Body of pancreas (tissue), 4 donors: ENCODE results near the gene MKX. TPM values are rescaled to one million over a fixed set of nuclear protein-coding genes. Genes with fewer than 3 reads are reported as not detected.

ENCODE experiments used
- ATAC-seq: fragments of 150-250 bp; one replicate; pipeline ENCODE4 v1.9.1; 2016
- DNase-seq, 4 donors: peaks; one replicate each; pipeline ENCODE4 v3.0.0-alpha.2; 2019
- H3K27ac ChIP-seq, 4 donors: fragments of 200-600 bp; sonication (generic); 1 replicate in 3 of 4; 2 replicates in 1 of 4; pipeline versions ENCODE4 v1.5.1 to v1.6.1; 2016 to 2019; ENCODE audit warnings: mild to moderate bottlenecking in 1 of 4, mixed read lengths in 1 of 4, moderate library complexity in 1 of 4
- H3K27me3 ChIP-seq, 2 donors: fragments of 200-600 bp; sonication (generic); one replicate each; pipeline ENCODE4 v1.6.0; 2016; ENCODE audit warnings: mild to moderate bottlenecking in 1 of 2
- H3K36me3 ChIP-seq, 2 donors: fragments of 200-600 bp; sonication (generic); replicated peaks in 1 of 2; 2 replicates each; pipeline ENCODE4 v1.5.1; 2016; ENCODE audit warnings: low read depth in 2 of 2; ENCODE audit not compliant: insufficient read depth in 1 of 2
- H3K4me1 ChIP-seq: fragments of 200-600 bp; sonication (generic); one replicate; pipeline ENCODE4 v1.6.0; 2016
- H3K4me3 ChIP-seq, 2 donors: fragments of 200-600 bp; sonication (generic); 1 replicate in 1 of 2; 2 replicates in 1 of 2; pipeline ENCODE4 v1.5.1; 2016 to 2019
- H3K9me3 ChIP-seq, 3 donors: fragments of 200-600 bp; sonication (generic); 1 replicate in 2 of 3; 2 replicates in 1 of 3; pipeline ENCODE4 v1.5.1; 2016
- POLR2A ChIP-seq, 3 donors: fragments of 450-650 bp; IDR thresholded peaks; one replicate each; pipeline ENCODE4 v1.6.1; 2016; ENCODE audit warnings: antibody characterized with exemption in 3 of 3, mild to moderate bottlenecking in 2 of 3
- WGBS, 2 donors: methylation state at CpG; one replicate each; pipeline ENCODE4 v1.1.5; 2017; 5-methylcytosine and 5-hydroxymethylcytosine counted together
- intact Hi-C: fragments of 100-400 bp; cut with DNase I; formaldehyde crosslinking; loops from one replicate; pipeline ENCODE4 v1.15.1; 2023
- total RNA-seq, 2 donors: library from RNA; depleted of rRNA; stranded (reverse); fragments of >200 nt; gene quantifications; one replicate each; pipeline ENCODE4 v1.1.0, GENCODE V29; 2016
- TF ChIP-seq, protein P1 (sequence below), 7 experiments: fragments of 450-650 bp in 4 of 7; fragments of 200-600 bp in 3 of 7; sonication (generic) in 3 of 7; IDR thresholded peaks; one replicate each; pipeline ENCODE4 v1.5.1; 2016 to 2019; ENCODE audit warnings: antibody characterized with exemption in 7 of 7

MKX gene
- total RNA-seq, 2 donors from 2014 or later, result 0.33 to 1.6 TPM

DNA sequence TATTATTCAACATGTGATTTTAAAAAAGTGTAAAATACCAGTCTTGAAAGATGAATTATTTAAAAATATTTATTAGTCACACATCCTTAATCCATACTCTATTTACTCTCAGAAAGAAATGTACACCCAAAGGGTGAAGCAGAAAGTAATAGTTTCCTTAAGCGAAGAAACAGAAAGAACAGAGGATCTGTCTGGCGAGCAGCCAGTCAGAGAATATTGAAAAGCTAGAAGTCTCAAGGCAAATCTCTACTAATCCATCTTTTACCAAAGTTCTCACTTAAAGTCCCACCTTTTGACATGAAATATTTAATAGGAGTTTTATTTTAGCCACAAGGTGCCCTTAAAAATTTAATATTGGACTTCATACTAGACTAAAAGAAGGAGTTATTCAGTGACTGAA is 46.7 kb downstream of the MKX start:
- no peak for DNase-seq
- 95 to 96% methylated on average over 2 of the region's 2 CpGs for WGBS, 2 donors
- no peak for TF ChIP-seq POLR2A (IDR thresholded peaks at IDR 0.05)
- TF ChIP-seq, protein P1, sequence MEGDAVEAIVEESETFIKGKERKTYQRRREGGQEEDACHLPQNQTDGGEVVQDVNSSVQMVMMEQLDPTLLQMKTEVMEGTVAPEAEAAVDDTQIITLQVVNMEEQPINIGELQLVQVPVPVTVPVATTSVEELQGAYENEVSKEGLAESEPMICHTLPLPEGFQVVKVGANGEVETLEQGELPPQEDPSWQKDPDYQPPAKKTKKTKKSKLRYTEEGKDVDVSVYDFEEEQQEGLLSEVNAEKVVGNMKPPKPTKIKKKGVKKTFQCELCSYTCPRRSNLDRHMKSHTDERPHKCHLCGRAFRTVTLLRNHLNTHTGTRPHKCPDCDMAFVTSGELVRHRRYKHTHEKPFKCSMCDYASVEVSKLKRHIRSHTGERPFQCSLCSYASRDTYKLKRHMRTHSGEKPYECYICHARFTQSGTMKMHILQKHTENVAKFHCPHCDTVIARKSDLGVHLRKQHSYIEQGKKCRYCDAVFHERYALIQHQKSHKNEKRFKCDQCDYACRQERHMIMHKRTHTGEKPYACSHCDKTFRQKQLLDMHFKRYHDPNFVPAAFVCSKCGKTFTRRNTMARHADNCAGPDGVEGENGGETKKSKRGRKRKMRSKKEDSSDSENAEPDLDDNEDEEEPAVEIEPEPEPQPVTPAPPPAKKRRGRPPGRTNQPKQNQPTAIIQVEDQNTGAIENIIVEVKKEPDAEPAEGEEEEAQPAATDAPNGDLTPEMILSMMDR (IDR thresholded peaks at IDR 0.05), result no peak
- Histone ChIP-seq H3K27ac (no peak overlapping the region), H3K4me1 (peaks cover 6% of the 10 kb centered on the region), H3K27me3 (no peaks in the 10 kb centered on the region), H3K36me3 (no peaks in the 10 kb centered on the region), H3K9me3 (no peaks in the 10 kb centered on the region), H3K4me3 (no peak overlapping the region)
- ATAC-seq, result no peak
- intact Hi-C loops, result no loop called here

GRCh38 chr10:27696466-27696865 is 49.2 kb downstream of the MKX start:
- WGBS, 2 donors, result 76 to 83% methylated on average over 3 of the region's 3 CpGs

GRCh38 chr10:27695706-27696105 is 49.9 kb downstream of the MKX start:
- peaks cover 6% of the 10 kb centered on the region for H3K4me1 ChIP-seq
- no peaks in the 10 kb centered on the region for H3K27me3 ChIP-seq
- no peak overlapping the region for H3K27ac ChIP-seq
- ATAC-seq (no peak), DNase-seq (no peak)
- H3K36me3 ChIP-seq, result no peaks in the 10 kb centered on the region
- 69 to 82% methylated on average over 2 of the region's 2 CpGs for WGBS, 2 donors
- TF ChIP-seq POLR2A (IDR thresholded peaks at IDR 0.05), result no peak
- TF ChIP-seq, protein P1 (IDR thresholded peaks at IDR 0.05), result no peak
- H3K9me3 ChIP-seq, result no peaks in the 10 kb centered on the region
- no peak overlapping the region for H3K4me3 ChIP-seq
- intact Hi-C loops, result no loop called here

More at GRCh38 chr10:27696466-27696865, 49.2 kb downstream of the MKX start:
- no peaks in the 10 kb centered on the region for H3K27me3 ChIP-seq
- intact Hi-C loops, result no loop called here
- DNase-seq, result no peak
- H3K27ac ChIP-seq, result no peak overlapping the region
- no peaks in the 10 kb centered on the region for H3K36me3 ChIP-seq
- H3K4me1 ChIP-seq, result peaks cover 6% of the 10 kb centered on the region
- no peak overlapping the region for H3K4me3 ChIP-seq
- TF ChIP-seq, protein P1 (IDR thresholded peaks at IDR 0.05), result no peak
- no peak for TF ChIP-seq POLR2A (IDR thresholded peaks at IDR 0.05)
- H3K9me3 ChIP-seq, result no peaks in the 10 kb centered on the region
- ATAC-seq, result no peak

DNA sequence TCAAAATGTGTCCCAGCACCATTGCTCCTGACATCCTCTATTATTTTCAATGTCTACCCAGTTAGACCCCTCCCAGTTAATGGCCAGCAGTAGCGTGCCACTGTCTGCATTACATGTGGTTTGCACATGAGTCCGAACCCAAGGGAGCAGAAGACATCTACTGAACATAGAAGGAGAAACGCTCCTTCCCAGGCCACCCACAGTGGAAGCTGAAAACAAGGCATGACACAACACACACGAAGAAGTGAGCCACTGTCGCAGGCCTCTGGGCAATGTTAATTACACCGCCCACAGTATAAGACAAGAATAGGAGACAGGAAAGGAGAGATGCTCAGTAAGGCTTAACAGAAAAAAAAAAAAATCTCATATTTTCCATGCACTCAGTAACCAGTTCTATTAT is 50.5 kb downstream of the MKX start:
- DNase-seq, result no peak
- intact Hi-C loops, result no loop called here
- no peaks in the 10 kb centered on the region for H3K9me3 ChIP-seq
- no peaks in the 10 kb centered on the region for H3K36me3 ChIP-seq
- no peak overlapping the region for H3K27ac ChIP-seq
- ATAC-seq, result no peak
- TF ChIP-seq, protein P1 (IDR thresholded peaks at IDR 0.05), result no peak
- no peak for TF ChIP-seq POLR2A (IDR thresholded peaks at IDR 0.05)
- H3K4me1 ChIP-seq, result peaks cover 6% of the 10 kb centered on the region
- H3K4me3 ChIP-seq, result no peak overlapping the region
- 82 to 84% methylated on average over 6 of the region's 6 CpGs for WGBS, 2 donors
- no peaks in the 10 kb centered on the region for H3K27me3 ChIP-seq

DNA sequence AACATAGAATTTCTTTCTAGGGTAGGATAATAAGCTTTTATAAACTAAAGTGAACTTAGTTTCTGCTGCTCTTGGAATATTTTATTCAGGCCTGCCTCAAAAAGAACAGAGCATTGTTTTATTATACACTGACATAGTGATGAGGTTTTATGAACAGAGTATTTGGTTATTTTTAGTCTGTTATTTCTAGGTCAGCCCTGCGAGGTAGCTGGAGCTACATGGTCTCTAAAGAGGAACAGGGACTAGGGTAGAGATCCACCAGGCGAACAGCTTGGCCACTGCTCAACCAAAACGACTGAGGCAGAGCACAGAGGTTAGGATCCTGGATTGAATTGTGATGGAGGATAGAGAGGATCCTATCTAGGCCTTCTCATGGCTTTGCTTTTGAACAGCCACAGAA is 53.0 kb downstream of the MKX start:
- WGBS, 2 donors, result 62% methylated on average over 3 of the region's 3 CpGs
- TF ChIP-seq, protein P1 (IDR thresholded peaks at IDR 0.05), result no peak
- no peak for TF ChIP-seq POLR2A (IDR thresholded peaks at IDR 0.05)
- no peaks in the 10 kb centered on the region for H3K27me3 ChIP-seq
- H3K4me3 ChIP-seq, result no peak overlapping the region
- intact Hi-C loops, result no loop called here
- no peaks in the 10 kb centered on the region for H3K9me3 ChIP-seq
- DNase-seq, result no peak
- H3K36me3 ChIP-seq, result no peaks in the 10 kb centered on the region
- H3K27ac ChIP-seq, result no peak overlapping the region
- no peaks in the 10 kb centered on the region for H3K4me1 ChIP-seq
- no peak for ATAC-seq
